GM21390 (cell line): ENCODE measurements around the gene PKP3.
"Not testable (repeated sequence)": the region's sequence is repeated elsewhere in the genome, so short reads cannot be mapped to it uniquely, and the experiment has no call there.

Experiments used
- ATAC-seq: cut with Tn5 transposase; IDR thresholded peaks from one replicate; pipeline ENCODE4 v1.9.1; 2021; ENCODE audit not compliant: unreplicated experiment

The PKP3 gene

GRCh38 chr11:409600-410483 is 15.8 kb downstream of the PKP3 start:
- ATAC-seq: no peak

GRCh38 chr11:410711-411110 is 16.7 kb downstream of the PKP3 start:
- ATAC-seq: not testable (repeated sequence)

GRCh38 chr11:411520-411919 is 17.5 kb downstream of the PKP3 start:
- not testable (repeated sequence) for ATAC-seq

GRCh38 chr11:412641-413119 is 18.7 kb downstream of the PKP3 start:
- no peak for ATAC-seq

GRCh38 chr11:413120-414081 is 19.4 kb downstream of the PKP3 start:
- no peak for ATAC-seq

- ATAC-seq: no peak
Observed at GRCh38 chr11:414318-414857, 20.4 kb downstream of the PKP3 start.

GRCh38 chr11:415640-416041 is 21.6 kb downstream of the PKP3 start:
- ATAC-seq: no peak

- no peak for ATAC-seq
Observed at GRCh38 chr11:416051-416756, 22.2 kb downstream of the PKP3 start.

- ATAC-seq: no peak
Observed at GRCh38 chr11:416757-417621, 23.0 kb downstream of the PKP3 start.

- no peak for ATAC-seq
Observed at GRCh38 chr11:417652-418342, 23.8 kb downstream of the PKP3 start.

- no peak for ATAC-seq
Observed at GRCh38 chr11:418343-419247, 24.6 kb downstream of the PKP3 start.

- ATAC-seq: no peak
Observed at GRCh38 chr11:419248-420005, 25.4 kb downstream of the PKP3 start.

GRCh38 chr11:420054-420910 is 26.3 kb downstream of the PKP3 start:
- ATAC-seq: no peak

- no peak for ATAC-seq
Observed at GRCh38 chr11:420911-421321, 26.9 kb downstream of the PKP3 start.

GRCh38 chr11:422249-422656 is 28.2 kb downstream of the PKP3 start:
- no peak for ATAC-seq

GRCh38 chr11:424232-424631 is 30.2 kb downstream of the PKP3 start:
- no peak for ATAC-seq
